ENCODE data around the gene MUC13.
A peak's percentile ranks its signal among the peaks of the same experiment; 100 is the strongest.

DNA sequence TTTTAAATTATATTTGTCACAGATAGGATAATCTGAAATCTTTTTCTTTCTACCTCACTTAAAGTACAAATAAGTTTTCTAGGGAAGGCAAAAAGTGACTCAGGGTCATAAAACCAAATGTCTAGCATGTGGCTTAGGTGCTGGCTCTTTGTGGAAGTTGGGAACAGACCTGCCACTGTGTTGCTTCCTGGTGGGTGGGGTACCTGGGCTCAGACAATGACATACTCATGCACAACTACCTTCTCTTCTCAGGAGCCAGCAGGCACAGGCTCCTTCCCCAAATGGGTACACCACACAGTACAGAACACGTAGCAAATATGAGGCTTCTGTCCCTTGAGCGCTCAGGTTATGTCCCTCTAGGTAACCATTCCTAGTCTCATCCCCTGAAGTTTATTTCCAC, 40.1 kb upstream of the MUC13 start:
- TF ChIP-seq CTCF (IDR thresholded peaks at IDR 0.05) = no peak
- TF ChIP-seq POLR2AphosphoS5 (IDR thresholded peaks at IDR 0.05) = peak in 1 of 3 donors; percentile 18

All from stomach (tissue), 4 donors.